Stimulated activated naive CD8-positive, alpha-beta T cell treated with anti-CD3 and anti-CD28 coated beads, Interleukin-15, Interleukin-2, amounts not matched to agents 100 U/mL and 50 U/mL, for 24 hours (primary cell): ENCODE measurements around the gene BLVRB.
A peak's percentile ranks its signal among the peaks of the same experiment; 100 is the strongest.
"Not testable (repeated sequence)": the region's sequence is repeated elsewhere in the genome, so short reads cannot be mapped to it uniquely, and the experiment has no call there.

Experiments used
- ATAC-seq: fragments of 150-1000 bp; cut with Tn5 transposase; one replicate; pipeline ENCODE4 v1.10.0; 2021
- DNase-seq: peaks from one replicate; pipeline ENCODE4 v3.0.0; 2021

BLVRB gene

GRCh38 chr19:40486017-40486416 is 20.5 kb upstream of the BLVRB start:
- ATAC-seq, result no peak
- DNase-seq, result no peak

DNA sequence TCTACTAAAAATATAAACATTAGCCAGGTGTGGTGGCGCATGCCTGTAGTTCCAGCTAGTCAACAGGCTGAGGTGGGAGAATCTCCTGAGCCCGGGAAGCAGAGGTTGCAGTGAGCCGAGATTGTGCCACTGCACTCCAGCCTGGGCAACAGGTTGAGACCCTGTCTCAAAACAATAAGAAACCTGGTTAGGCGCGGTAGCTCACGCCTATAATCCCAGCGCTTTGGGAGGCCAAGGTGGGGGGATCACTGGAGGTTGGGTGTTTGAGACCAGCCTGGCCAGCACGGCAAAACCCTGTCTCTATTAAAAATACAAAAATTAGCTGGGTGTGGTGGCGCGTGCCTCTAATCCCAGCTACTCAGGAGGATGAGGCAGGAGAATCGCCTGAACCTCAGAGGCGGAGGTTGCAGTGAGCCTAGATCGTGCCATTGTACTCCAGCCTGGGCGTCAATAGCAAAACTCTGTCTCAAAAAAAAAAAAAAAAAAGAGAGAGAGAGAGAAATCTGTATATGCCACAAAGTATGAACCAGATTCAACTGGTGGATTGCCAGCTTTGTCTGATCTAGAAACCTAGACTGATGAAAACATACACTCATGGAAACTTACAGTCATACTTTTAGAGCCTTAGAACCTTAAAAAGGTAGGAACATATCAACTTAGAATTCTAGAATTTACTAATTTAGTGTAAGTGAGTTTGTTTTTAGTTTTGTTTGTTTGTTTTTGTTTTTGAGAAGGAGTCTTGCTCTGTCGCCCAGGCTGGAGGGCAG is 10.5 kb upstream of the BLVRB start:
- not testable (repeated sequence) for DNase-seq

GRCh38 chr19:40474737-40475136 is 9.2 kb upstream of the BLVRB start:
- ATAC-seq (no peak), DNase-seq (no peak)

More for the DNA sequence above, 10.5 kb upstream of the BLVRB start:
- ATAC-seq, result peak; percentile 32

DNA sequence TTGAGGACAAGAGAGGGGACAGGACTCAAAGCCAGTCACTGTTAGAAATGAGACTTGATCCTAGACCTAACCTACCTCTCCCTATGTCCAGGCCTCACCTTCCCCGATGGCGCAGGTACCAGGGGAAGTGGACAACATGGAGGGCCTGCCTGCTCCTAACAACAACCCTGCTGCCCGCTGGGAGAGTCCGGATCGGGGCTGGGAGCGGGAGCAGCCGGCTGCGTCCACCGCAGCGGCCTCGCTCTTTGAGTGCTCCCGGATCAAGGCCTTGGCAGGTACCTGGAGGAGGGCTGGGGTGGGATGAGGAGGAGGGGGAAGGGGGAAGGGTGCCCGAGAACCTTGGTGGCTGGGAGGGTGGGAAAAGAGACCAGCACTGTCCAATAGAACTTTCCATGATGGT is 7.0 kb upstream of the BLVRB start:
- ATAC-seq (no peak), DNase-seq (no peak)

GRCh38 chr19:40471111-40471510 is 5.6 kb upstream of the BLVRB start:
- ATAC-seq, result no peak

GRCh38 chr19:40469011-40469410 is 3.5 kb upstream of the BLVRB start:
- ATAC-seq (no peak), DNase-seq (no peak)

More at GRCh38 chr19:40471111-40471510, 5.6 kb upstream of the BLVRB start:
- no peak for DNase-seq

GRCh38 chr19:40466985-40467734 is 1.6 kb upstream of the BLVRB start, which contains the start of gene SPTBN4:
Gene SPTBN4, plus strand, starts transcription at chr19:40467001. Its CDS starts 5,621 bp downstream, at chr19:40472622.
- ATAC-seq (no peak), DNase-seq (no peak)

DNA sequence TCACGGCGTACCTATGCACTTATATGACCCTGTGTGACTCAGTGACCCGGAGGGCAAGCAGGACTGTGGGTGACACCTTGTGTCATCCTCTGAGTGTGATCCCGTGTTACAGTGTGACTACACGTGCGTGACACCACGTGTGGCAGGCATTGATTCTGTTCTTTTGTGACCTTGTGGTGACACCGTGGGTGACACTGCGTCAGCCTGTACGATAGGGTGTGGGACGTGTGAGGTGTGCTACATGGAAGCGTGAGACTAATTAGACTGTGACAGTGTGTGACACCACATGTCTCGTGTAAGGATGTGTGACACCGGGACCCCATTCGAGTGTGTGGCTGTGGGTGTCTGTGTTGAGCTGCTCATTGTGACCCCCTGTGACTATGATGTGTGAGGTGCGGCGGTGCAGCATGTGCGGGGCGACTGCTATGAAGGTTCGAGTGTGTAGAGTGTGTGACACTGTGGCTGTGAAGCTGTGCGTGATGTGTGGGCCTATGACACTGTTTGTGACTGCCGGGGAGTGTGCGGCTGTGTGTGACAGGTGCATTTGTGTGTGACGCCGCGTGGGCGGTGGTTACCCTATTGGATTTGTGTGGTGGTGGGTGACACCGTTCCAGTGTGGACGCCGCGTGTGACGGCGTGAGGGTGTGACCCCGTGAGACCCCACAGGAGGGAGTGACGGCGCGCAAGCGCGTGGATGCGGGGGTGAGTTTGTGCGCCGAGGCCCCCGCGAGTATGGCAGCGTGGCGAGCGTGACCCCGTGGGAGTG is 857 bp upstream of the BLVRB start:
- DNase-seq (peak; percentile 72), ATAC-seq (peak; percentile 75)

DNA sequence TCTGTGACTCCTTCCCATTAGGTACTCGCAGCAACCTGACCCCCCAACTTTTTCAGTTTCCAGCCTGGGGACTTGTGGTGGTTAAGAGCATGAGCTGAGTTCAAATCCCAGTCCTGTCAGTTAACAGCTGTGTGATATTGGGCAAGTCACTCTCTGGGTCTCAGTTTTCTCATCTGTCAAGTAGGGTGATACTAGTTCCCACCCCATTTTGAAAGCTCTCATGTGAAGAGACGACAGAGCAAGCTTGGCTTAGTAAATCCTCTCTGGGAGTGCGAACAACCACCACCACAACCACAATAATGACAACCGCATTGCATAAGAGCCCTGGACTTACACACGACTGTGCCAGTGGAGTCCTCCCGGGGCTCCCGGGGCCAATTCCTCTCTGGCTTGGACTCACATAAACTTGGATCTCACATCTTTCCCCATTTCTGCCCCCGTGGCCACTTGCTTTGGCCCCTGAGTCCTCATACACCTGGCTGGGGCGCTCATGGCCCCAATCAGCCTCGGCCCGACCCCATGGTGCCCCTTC is 454 bp downstream of the BLVRB start:
- DNase-seq (no peak), ATAC-seq (no peak)

- ATAC-seq, result no peak
- DNase-seq, result peak; percentile 86
These were observed 1.2 kb downstream of the BLVRB start for GRCh38 chr19:40464059-40465024.

GRCh38 chr19:40463587-40464037 is 1.9 kb downstream of the BLVRB start:
- not testable (repeated sequence) for DNase-seq, ATAC-seq

DNA sequence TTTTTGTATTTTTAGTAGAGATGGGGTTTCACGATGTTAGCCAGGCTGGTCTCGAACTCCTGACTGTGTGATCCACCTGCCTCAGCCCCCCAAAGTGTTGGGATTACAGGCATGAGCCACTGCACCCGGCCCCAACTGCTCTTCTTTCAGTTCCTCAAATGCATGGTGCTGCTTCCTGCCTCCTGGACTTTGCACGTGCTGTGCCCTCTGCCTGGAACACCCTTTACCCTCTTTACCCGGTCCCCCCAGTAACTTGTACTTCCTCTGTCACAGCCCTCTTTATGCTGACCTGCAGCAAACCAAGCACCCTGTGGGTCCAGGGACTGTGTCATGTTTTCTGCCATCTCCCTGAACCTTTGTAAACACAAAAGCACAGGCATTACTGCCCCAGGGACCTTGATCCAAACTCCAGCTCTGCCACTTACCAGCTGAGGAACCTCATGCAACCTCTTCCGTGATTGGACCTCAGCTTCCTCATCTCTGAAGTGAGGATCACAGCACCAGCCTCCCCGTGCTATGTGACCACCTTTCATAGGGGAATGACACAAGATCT is 3.8 kb downstream of the BLVRB start:
- DNase-seq, result no peak
- ATAC-seq, result no peak

DNA sequence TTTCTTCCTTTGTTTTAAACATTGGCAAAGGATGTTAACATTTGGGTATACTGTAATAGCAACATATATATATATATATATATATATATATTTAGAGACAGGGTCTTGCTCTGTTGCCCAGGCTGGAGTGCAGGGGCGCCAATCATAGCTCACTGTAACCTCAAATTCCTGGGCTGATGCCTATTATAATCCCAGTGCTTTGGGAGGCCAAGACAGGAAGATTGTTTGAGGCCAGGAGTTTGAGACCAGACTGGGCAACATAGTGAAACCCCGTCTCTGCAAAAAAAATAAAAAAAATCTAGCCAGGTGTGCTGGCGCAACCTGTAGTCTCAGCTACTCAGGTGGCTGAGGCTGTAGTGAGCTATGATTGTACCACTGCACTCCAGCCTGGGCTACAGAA is 5.4 kb downstream of the BLVRB start:
- no peak for DNase-seq
- ATAC-seq, result no peak

GRCh38 chr19:40458597-40458974 is 7.0 kb downstream of the BLVRB start:
- DNase-seq (no peak), ATAC-seq (no peak)

DNA sequence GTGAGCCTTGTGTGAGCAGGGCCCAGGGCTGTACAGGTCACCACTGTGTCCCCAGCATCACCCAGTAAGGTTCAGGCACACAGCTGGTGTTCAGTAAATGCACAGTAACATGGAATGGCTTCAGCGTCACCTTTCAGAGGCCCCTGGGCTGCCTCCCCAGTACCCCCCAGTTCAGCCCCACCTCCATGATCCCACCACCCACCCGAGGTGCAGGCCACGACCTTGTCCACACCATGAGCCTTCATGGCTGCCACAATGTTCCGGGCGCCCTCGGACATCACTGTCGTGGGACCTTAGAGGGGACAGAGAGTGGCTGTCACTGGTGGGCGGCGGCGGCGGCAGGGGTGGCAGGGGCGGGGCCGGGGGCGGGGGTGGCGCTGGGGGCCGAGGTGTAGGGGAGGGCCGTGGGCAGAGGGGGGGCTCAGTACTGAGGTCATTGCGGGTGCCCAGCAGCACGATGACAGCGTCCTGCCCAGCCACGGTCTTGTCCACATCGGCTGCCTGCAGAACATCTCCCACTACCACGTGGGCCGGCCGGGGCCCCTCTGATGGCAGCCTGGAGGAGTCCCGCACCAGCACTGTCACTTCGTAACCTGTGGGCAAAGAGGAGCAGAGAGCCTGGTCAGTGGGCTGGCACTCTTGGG is 7.5 kb downstream of the BLVRB start:
- no peak for ATAC-seq

GRCh38 chr19:40457048-40457447 is 8.5 kb downstream of the BLVRB start:
- no peak for DNase-seq
- no peak for ATAC-seq

More for the DNA sequence above, 7.5 kb downstream of the BLVRB start:
- DNase-seq, result no peak

GRCh38 chr19:40453943-40454342 is 11.6 kb downstream of the BLVRB start:
- not testable (repeated sequence) for ATAC-seq, DNase-seq

- DNase-seq, result no peak
- no peak for ATAC-seq
These were observed 12.3 kb downstream of the BLVRB start for GRCh38 chr19:40453151-40453735.

- no peak for ATAC-seq
- DNase-seq, result no peak
These were observed 13.5 kb downstream of the BLVRB start for GRCh38 chr19:40452016-40452415.

DNA sequence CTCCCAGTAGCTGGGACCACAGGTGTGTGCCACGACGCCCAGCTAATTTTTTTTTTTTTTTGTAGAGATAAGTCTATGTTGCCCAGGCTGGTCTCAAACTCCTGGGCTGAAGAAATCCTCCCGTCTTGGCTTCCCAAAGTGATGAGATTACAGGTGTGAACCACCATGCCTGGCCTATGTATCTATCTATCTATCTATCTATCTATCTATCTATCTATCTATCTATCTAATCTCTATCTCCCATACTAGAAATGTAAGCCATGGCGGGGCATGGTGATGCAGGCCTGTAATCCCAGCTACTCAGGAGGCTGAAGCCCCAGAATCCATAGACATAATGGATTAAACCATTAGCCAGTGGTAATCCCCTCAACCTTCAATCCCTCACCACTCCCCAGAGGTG is 14.9 kb downstream of the BLVRB start:
- DNase-seq (no peak), ATAC-seq (no peak)
